GM08714 (cell line): ENCODE measurements around the gene HSPA1B.
"Not testable (repeated sequence)": the region's sequence is repeated elsewhere in the genome, so short reads cannot be mapped to it uniquely, and the experiment has no call there.

Experiments used
- H3K4me3 ChIP-seq: fragments of 200-500 bp; sonication (Bioruptor generic); 2 replicates; pipeline ENCODE4 v1.5.1; 2014; ENCODE audit warnings: mild to moderate bottlenecking, low read length, inconsistent platforms
- ZNF274 ChIP-seq: IDR thresholded peaks from 2 replicates; pipeline ENCODE4 v1.6.1; 2012; ENCODE audit warnings: mild to moderate bottlenecking, low read depth, low read length

The HSPA1B gene

GRCh38 chr6:31831350-31832215, 4.0 kb downstream of the HSPA1B start:
- TF ChIP-seq ZNF274 = no peak
- peak overlapping the region; percentile 86; the same call in 1 of the 2 replicates for H3K4me3 ChIP-seq

GRCh38 chr6:31834367-31835250, 7.1 kb downstream of the HSPA1B start:
- TF ChIP-seq ZNF274 = no peak
- peak overlapping the region; percentile 98 for H3K4me3 ChIP-seq

- TF ChIP-seq ZNF274 = no peak
- peak overlapping the region; percentile 98 for H3K4me3 ChIP-seq
Measured at GRCh38 chr6:31836047-31836473, 8.5 kb downstream of the HSPA1B start.

- no peak for TF ChIP-seq ZNF274
- peak overlapping the region; percentile 98 for H3K4me3 ChIP-seq
Measured at GRCh38 chr6:31836474-31837368, 9.2 kb downstream of the HSPA1B start.

- peak overlapping the region; percentile 98 for H3K4me3 ChIP-seq
- no peak for TF ChIP-seq ZNF274
Measured at GRCh38 chr6:31837369-31838113, 10.0 kb downstream of the HSPA1B start.

- H3K4me3 ChIP-seq = peak overlapping the region; percentile 98
Measured at GRCh38 chr6:31838114-31838553, 10.6 kb downstream of the HSPA1B start.

GRCh38 chr6:31838968-31839367, 11.4 kb downstream of the HSPA1B start:
- H3K4me3 ChIP-seq = peak overlapping the region; percentile 98; the same call in 1 of the 2 replicates
- TF ChIP-seq ZNF274 = no peak

- H3K4me3 ChIP-seq = not testable (repeated sequence)
Measured at GRCh38 chr6:31839779-31840126, 12.2 kb downstream of the HSPA1B start.

GRCh38 chr6:31842053-31842452, 14.5 kb downstream of the HSPA1B start:
- no peak overlapping the region for H3K4me3 ChIP-seq
- no peak for TF ChIP-seq ZNF274

GRCh38 chr6:31844507-31844906, 17.0 kb downstream of the HSPA1B start:
- H3K4me3 ChIP-seq = no peak overlapping the region
- no peak for TF ChIP-seq ZNF274

- TF ChIP-seq ZNF274 = no peak
- H3K4me3 ChIP-seq = no peak overlapping the region
Measured at GRCh38 chr6:31847276-31847978, 19.9 kb downstream of the HSPA1B start.

GRCh38 chr6:31850765-31851484, 23.4 kb downstream of the HSPA1B start:
- no peak overlapping the region for H3K4me3 ChIP-seq
- TF ChIP-seq ZNF274 = no peak
